ENCODE data around the gene SMIM5.

- no peak for TF ChIP-seq CTCF (IDR thresholded peaks at IDR 0.05)
- TF ChIP-seq EP300 (IDR thresholded peaks at IDR 0.05): no peak
- TF ChIP-seq POLR2AphosphoS5 (IDR thresholded peaks at IDR 0.05): no peak
Observed at GRCh38 chr17:75647061-75647460, 13.8 kb downstream of the SMIM5 start.
